ENCODE measurements around the gene ZNF823.
"Not testable (repeated sequence)": the region's sequence is repeated elsewhere in the genome, so short reads cannot be mapped to it uniquely, and the experiment has no call there.

Gene ZNF823

DNA sequence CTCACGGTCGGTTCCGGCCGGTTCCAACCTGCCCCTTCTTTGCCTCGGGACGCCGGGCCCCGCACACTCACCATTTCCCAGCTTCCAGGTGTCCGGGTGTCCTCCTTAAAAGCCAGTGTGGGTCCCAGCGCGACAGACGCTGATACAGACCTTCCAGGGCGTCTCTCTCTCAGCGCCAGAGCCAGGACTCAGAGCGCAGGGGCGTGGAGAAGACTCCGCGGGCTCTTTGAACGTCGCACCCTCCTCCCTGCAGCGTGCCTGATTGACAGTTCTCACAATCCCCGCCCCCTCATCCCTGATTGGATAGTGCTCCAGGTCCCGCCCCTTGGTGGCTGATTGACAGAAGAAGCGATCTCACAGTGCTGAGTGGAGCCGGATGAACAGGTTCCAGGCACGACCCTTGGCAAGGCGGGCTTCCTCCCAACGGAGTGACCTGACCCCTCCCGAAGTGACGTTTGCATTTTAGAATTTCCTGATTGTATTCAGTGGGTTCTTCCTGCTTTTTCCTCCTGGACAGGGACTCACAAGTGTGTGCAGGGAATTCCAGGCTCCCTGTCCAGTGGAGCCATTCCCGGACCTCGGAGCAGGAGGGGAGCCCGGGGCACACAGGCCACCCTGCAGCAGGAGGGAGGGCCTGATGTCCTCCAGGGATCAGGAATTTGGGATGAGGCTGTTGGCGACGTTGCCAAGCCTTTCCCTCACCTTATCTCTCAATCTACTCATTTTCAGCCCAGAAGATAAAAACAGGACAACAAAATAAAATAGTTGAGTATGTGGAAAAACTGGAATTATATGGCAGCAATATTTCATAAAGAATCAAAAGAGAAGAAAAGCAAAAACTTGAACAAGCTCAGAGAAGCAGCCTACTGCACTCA is at the start of gene ZNF823:
Gene ZNF823 (minus strand): TSS at position 201 of the 875 bp plus-strand sequence. CDS start 127 bp downstream, at position 74.
- no peaks in the 10 kb centered on the region for H3K9me3 ChIP-seq (ENCODE audit: control insufficient read depth, insufficient read depth, low read length)
- H3K27me3 ChIP-seq (ENCODE audit: control insufficient read depth, insufficient read depth, low read length): peaks cover 25% of the 10 kb centered on the region
- no peaks in the 10 kb centered on the region for H3K4me1 ChIP-seq (ENCODE audit: control insufficient read depth, insufficient read depth, low read length)
- H3K4me3 ChIP-seq (ENCODE audit: low read depth, low read length): peak within 1 kb of the TSS; percentile 82
- peak within 1 kb of the TSS; percentile 49 for H3K9ac ChIP-seq (ENCODE audit: low read depth, low read length)
- H3K36me3 ChIP-seq (ENCODE audit: control insufficient read depth, insufficient read depth, low read length): no peaks in the 10 kb centered on the region

DNA sequence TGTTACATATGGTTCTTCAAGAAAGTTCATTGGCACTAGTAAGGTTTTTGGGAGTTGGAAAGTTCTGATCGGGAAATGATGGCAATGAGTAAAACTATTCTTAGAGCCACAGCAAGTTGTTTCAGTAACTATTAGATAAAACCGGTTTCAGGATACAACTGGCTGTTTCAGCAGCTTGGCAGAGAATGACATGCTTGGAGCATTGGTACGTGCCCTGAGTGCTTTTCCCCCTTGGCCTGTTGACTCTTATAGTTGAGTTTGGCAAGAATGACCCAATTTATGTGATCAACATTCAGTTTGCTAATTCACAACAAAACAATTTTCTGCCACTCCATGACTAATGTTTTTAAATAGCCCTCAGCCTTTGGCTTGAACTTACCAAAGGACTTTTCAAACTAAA is 48.8 kb upstream of the ZNF823 start:
- no peak overlapping the region for H3K9ac ChIP-seq (ENCODE audit: low read depth, low read length)

DNA sequence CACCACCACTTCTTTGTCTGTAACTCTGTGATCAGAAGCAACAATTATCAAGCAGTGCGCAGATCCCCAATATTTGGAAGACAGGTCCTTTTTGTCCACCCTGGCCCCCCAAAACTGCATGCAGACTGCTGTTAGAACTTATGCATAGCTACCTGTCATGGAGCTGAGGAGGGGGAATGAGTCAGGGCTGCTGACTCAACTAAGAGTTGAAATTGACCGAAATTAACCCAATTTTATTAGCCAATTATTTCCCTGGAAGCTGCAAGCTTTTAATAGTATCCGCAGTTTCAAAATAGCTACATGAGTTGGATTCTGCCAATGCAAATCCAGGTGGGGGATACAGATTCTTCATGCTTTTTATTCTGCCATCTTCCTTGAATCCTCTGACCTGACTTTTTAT is 45.6 kb upstream of the ZNF823 start:
- Histone ChIP-seq H3K27me3 (ENCODE audit: control insufficient read depth, insufficient read depth, low read length) (no peaks in the 10 kb centered on the region), H3K9ac (ENCODE audit: low read depth, low read length) (no peak overlapping the region), H3K9me3 (ENCODE audit: control insufficient read depth, insufficient read depth, low read length) (peaks cover 14% of the 10 kb centered on the region), H3K4me3 (ENCODE audit: low read depth, low read length) (no peak overlapping the region), H3K4me1 (ENCODE audit: control insufficient read depth, insufficient read depth, low read length) (no peaks in the 10 kb centered on the region), H3K36me3 (ENCODE audit: control insufficient read depth, insufficient read depth, low read length) (no peaks in the 10 kb centered on the region)

More for the DNA sequence above, 48.8 kb upstream of the ZNF823 start:
- no peaks in the 10 kb centered on the region for H3K36me3 ChIP-seq (ENCODE audit: control insufficient read depth, insufficient read depth, low read length)
- no peak overlapping the region for H3K4me3 ChIP-seq (ENCODE audit: low read depth, low read length)
- no peaks in the 10 kb centered on the region for H3K4me1 ChIP-seq (ENCODE audit: control insufficient read depth, insufficient read depth, low read length)
- H3K27me3 ChIP-seq (ENCODE audit: control insufficient read depth, insufficient read depth, low read length): no peaks in the 10 kb centered on the region
- H3K9me3 ChIP-seq (ENCODE audit: control insufficient read depth, insufficient read depth, low read length): peaks cover 8% of the 10 kb centered on the region

DNA sequence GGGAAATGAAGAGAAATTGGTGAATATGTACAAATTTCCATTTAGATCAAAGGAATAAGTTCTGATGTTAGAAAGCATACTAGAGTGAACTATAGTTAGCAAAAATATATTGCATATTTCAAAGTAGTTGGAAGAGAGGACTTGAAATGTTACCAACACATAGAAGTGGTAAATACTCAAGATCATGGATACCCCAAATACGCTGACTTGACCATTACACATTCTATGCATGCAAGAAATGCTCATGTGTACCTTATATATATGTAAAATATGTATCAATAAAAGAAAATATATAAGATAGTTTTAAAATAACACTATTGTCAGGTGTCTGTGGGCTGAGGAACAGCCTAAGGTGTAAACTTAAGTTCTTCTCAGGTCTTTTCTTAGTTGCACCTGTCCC is 45.0 kb upstream of the ZNF823 start:
- Histone ChIP-seq H3K9me3 (ENCODE audit: control insufficient read depth, insufficient read depth, low read length) (peaks cover 17% of the 10 kb centered on the region), H3K36me3 (ENCODE audit: control insufficient read depth, insufficient read depth, low read length) (no peaks in the 10 kb centered on the region), H3K4me3 (ENCODE audit: low read depth, low read length) (no peak overlapping the region), H3K9ac (ENCODE audit: low read depth, low read length) (no peak overlapping the region), H3K4me1 (ENCODE audit: control insufficient read depth, insufficient read depth, low read length) (no peaks in the 10 kb centered on the region), H3K27me3 (ENCODE audit: control insufficient read depth, insufficient read depth, low read length) (no peaks in the 10 kb centered on the region)

DNA sequence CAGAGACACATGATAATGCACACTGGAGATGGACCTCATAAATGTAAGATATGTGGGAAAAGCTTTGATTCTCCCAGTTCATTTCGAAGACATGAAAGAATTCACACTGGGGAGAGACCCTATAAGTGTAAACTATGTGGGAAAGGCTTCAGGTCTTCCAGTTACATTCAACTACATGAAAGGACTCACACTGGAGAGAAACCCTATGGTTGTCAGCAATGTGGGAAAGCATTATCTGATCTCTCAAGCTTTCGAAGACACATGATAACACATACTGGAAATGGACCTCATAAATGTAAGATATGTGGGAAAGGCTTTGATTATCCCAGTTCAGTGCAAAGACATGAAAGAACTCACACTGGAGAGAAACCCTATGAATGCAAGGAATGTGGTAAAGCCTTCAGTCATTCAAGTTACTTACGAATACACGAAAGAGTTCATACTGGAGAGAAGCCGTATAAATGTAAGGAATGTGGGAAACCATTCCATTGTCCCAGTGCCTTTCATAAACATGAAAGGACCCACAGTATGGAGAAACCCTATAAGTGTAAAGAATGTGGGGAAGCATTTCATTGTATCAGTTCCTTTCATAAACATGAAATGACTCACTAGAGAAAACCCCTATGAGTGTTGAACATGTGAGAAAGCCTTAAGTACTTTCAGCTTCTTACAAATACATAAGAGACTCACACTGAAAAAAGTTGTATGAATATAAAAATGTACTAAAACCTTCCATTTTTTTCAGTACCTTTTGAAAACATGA is 42.7 kb upstream of the ZNF823 start:
- Histone ChIP-seq H3K4me1 (ENCODE audit: control insufficient read depth, insufficient read depth, low read length) (no peaks in the 10 kb centered on the region), H3K27me3 (ENCODE audit: control insufficient read depth, insufficient read depth, low read length) (no peaks in the 10 kb centered on the region), H3K9me3 (ENCODE audit: control insufficient read depth, insufficient read depth, low read length) (peaks cover 14% of the 10 kb centered on the region), H3K4me3 (ENCODE audit: low read depth, low read length) (no peak overlapping the region), H3K9ac (ENCODE audit: low read depth, low read length) (no peak overlapping the region), H3K36me3 (ENCODE audit: control insufficient read depth, insufficient read depth, low read length) (no peaks in the 10 kb centered on the region)

DNA sequence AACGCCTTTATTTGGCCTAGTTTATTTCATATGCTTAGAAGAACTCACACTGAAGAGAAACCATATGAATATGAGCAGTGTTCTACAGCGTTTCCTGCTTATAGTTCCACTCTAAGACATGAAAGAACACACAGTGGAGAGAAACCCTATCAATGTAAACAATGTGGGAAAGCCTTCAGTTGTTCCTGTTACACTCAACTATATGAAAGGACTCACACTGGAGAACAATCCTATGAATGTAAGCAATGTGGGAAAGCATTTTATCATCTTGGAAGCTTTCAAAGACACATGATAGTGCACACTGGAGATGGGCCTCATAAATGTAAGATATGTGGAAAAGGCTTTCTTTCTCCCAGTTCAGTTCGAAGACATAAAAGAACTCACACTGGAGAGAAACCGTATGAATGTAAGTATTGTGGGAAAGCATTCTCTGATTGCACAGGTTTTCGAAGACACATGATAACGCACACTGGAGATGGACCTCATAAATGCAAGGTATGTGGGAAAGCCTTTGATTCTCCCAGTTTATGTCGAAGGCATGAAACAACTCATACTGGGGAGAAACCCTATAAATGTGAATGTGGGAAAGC is 41.8 kb upstream of the ZNF823 start:
- Histone ChIP-seq H3K27me3 (ENCODE audit: control insufficient read depth, insufficient read depth, low read length) (no peaks in the 10 kb centered on the region), H3K9me3 (ENCODE audit: control insufficient read depth, insufficient read depth, low read length) (peaks cover 17% of the 10 kb centered on the region), H3K4me1 (ENCODE audit: control insufficient read depth, insufficient read depth, low read length) (no peaks in the 10 kb centered on the region), H3K9ac (ENCODE audit: low read depth, low read length) (no peak overlapping the region), H3K4me3 (ENCODE audit: low read depth, low read length) (no peak overlapping the region), H3K36me3 (ENCODE audit: control insufficient read depth, insufficient read depth, low read length) (no peaks in the 10 kb centered on the region)

DNA sequence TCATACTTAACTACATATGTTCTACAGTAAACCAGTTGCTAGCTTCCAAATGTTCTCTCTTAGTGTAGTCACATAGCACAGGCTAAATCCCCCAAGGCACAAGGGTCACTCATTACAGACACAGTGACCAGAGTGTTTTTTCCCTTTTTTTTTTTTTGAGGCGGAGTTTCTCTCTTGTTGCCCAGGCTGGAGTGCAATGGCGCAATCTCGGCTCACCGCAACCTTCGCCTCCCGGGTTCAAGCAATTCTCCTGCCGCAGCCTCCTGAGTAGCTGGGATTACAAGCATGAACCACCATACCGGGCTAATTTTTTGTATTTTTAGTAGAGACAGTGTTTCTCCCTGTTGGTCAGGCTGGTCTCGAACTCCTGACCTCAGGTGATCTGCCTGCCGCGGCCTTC is 37.9 kb upstream of the ZNF823 start:
- H3K27me3 ChIP-seq (ENCODE audit: control insufficient read depth, insufficient read depth, low read length); H3K9ac ChIP-seq (ENCODE audit: low read depth, low read length); H3K4me3 ChIP-seq (ENCODE audit: low read depth, low read length); H3K36me3 ChIP-seq (ENCODE audit: control insufficient read depth, insufficient read depth, low read length); H3K4me1 ChIP-seq (ENCODE audit: control insufficient read depth, insufficient read depth, low read length): not testable (repeated sequence)
- H3K9me3 ChIP-seq (ENCODE audit: control insufficient read depth, insufficient read depth, low read length): peaks cover 13% of the 10 kb centered on the region

DNA sequence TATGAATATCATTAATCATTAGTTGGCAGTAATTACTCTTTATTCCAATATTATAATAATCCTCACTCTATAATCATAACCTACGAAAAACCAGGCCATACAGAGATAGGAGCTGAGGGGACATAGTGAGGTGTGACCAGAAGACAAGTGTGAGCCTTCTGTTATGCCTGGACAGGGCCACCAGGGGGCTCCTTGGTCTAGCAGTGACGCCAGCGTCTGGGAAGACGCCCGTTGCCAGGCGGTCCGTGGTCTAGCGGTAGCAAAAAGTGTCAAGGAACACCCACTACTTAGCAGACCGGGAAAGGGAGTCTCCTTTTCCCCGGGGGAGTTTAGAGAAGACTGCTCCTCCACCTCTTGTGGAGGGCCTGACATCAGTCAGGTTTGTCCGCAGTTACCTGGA is 32.8 kb upstream of the ZNF823 start:
- not testable (repeated sequence) for H3K9ac ChIP-seq (ENCODE audit: low read depth, low read length); H3K4me1 ChIP-seq (ENCODE audit: control insufficient read depth, insufficient read depth, low read length); H3K4me3 ChIP-seq (ENCODE audit: low read depth, low read length); H3K27me3 ChIP-seq (ENCODE audit: control insufficient read depth, insufficient read depth, low read length); H3K36me3 ChIP-seq (ENCODE audit: control insufficient read depth, insufficient read depth, low read length)
- peaks cover 21% of the 10 kb centered on the region for H3K9me3 ChIP-seq (ENCODE audit: control insufficient read depth, insufficient read depth, low read length)

- Histone ChIP-seq H3K4me3 (ENCODE audit: low read depth, low read length) (no peak overlapping the region), H3K36me3 (ENCODE audit: control insufficient read depth, insufficient read depth, low read length) (no peaks in the 10 kb centered on the region), H3K27me3 (ENCODE audit: control insufficient read depth, insufficient read depth, low read length) (no peaks in the 10 kb centered on the region), H3K4me1 (ENCODE audit: control insufficient read depth, insufficient read depth, low read length) (no peaks in the 10 kb centered on the region), H3K9ac (ENCODE audit: low read depth, low read length) (no peak overlapping the region), H3K9me3 (ENCODE audit: control insufficient read depth, insufficient read depth, low read length) (peaks cover 18% of the 10 kb centered on the region)
Observed at GRCh38 chr19:11769995-11770394, 31.2 kb upstream of the ZNF823 start.

DNA sequence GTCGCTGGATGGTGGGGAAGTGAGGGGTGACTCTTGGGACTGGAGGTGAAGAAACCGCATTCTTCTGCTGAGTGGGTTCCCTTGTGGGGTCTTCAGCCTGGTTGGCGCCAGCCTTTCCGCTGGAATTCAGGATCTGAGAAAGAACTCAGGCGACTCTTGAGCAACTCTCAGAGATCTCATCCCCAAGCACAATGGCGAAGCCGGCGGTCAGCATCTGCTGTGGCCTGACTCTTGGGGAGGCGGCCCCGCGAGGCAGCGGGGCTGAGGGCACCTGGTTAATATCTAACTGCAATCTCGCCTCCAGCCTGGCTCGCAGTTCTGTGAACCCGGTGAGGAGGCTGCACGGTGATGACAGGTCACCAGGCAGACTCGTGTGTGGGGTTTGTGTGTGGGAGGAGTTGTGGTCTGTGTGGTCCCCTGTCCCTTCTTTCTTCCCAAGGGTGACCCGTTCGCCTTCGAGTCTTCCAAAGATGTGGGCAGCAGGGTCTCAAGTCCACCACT is 28.9 kb upstream of the ZNF823 start:
- Histone ChIP-seq H3K9ac (ENCODE audit: low read depth, low read length) (no peak overlapping the region), H3K9me3 (ENCODE audit: control insufficient read depth, insufficient read depth, low read length) (peaks cover 20% of the 10 kb centered on the region), H3K4me1 (ENCODE audit: control insufficient read depth, insufficient read depth, low read length) (no peaks in the 10 kb centered on the region), H3K4me3 (ENCODE audit: low read depth, low read length) (no peak overlapping the region), H3K27me3 (ENCODE audit: control insufficient read depth, insufficient read depth, low read length) (no peaks in the 10 kb centered on the region), H3K36me3 (ENCODE audit: control insufficient read depth, insufficient read depth, low read length) (no peaks in the 10 kb centered on the region)

DNA sequence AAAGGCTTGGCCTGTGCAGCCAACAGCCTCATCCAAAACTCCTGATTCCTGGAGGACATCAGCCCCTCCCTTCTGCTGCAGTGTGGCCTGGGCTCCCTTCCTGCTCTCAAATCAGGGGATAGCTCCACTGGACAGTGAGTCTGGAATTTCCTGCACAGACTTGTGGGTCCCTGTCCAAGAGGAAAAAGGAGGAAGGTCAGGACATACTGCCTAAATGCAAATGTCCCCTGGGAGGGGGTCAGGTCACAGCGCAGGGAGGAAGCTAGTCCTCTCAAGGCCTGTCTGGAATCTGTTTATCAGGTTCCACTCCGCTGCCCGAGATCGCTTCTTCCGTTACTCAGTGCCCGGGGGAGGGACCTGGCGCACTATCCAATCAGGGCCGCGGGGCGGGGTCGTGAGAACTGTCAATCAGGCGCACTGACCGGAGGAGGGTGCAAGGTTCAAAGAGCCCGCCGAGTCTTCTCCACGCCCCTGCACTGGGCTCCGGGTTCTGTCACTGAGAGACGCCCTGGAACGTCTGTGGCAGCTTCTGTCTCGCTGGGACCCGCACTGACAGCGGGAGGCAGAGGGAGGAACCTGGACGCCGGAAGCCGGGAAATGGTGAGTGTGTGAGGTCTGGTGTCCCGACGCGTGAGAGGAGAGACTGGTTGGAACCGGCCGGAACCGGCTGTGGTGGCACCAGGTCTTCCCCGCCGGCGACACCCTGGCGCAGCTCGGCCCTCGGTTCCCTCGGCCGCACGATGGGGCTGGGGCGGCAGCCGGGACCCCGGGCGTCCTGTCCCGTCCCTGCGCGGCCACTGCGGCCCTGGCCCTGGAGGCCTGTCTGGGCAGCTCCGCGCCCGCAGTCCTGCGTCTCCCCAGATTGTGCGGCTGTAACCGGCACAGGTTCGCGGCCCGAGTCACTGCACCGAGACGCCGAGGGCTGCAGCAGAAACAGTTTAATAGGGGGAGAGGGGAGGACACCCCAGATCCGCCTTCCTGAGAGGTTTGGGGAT is 28.1 kb upstream of the ZNF823 start, which contains the start of gene ZNF441:
Gene ZNF441 (plus strand): TSS at position 404 of the 995 bp plus-strand sequence. CDS start 194 bp downstream, at position 598.
- Histone ChIP-seq H3K4me3 (ENCODE audit: low read depth, low read length) (no peak within 1 kb of the TSS), H3K27me3 (ENCODE audit: control insufficient read depth, insufficient read depth, low read length) (no peaks in the 10 kb centered on the region), H3K36me3 (ENCODE audit: control insufficient read depth, insufficient read depth, low read length) (no peaks in the 10 kb centered on the region), H3K4me1 (ENCODE audit: control insufficient read depth, insufficient read depth, low read length) (no peaks in the 10 kb centered on the region), H3K9ac (ENCODE audit: low read depth, low read length) (no peak within 1 kb of the TSS), H3K9me3 (ENCODE audit: control insufficient read depth, insufficient read depth, low read length) (peaks cover 20% of the 10 kb centered on the region)

Data from iPS-15b (cell line).